Measurements from ENCODE around the gene PTF1A.

GRCh38 chr10:23201837-23202236 is 9.7 kb downstream of the PTF1A start:
- TF ChIP-seq POLR2AphosphoS5 (IDR thresholded peaks at IDR 0.05; ENCODE audit: low read depth, low read length) (no peak), MXI1 (IDR thresholded peaks at IDR 0.05; ENCODE audit: low read depth, low read length) (no peak), FOXJ3 (CRISPR knock-in tag; IDR thresholded peaks at IDR 0.05) (no peak), SMC3 (IDR thresholded peaks at IDR 0.05; ENCODE audit: low read depth, low read length) (no peak), CTCF (IDR thresholded peaks at IDR 0.05) (no peak), RFX5 (IDR thresholded peaks at IDR 0.05; ENCODE audit: low read length) (no peak), CHD2 (IDR thresholded peaks at IDR 0.05; ENCODE audit: low read length, partially characterized antibody) (no peak), SIN3A (IDR thresholded peaks at IDR 0.05; ENCODE audit: borderline replicate concordance, low read depth, low read length) (no peak), EP300 (IDR thresholded peaks at IDR 0.05; ENCODE audit: borderline replicate concordance in 1 of 2, low read depth in 1 of 2, low read length in 1 of 2) (no peak), ELF1 (IDR thresholded peaks at IDR 0.05) (no peak), NRF1 (IDR thresholded peaks at IDR 0.05; ENCODE audit: low read depth, low read length) (no peak), YY1 (IDR thresholded peaks at IDR 0.05; ENCODE audit: low read depth) (no peak)
